ENCODE measurements around the gene EN2. TPM values are rescaled to one million over a fixed set of nuclear protein-coding genes. Genes with fewer than 3 reads are reported as not detected.

Gene EN2
- total and polyA plus RNA-seq, 2 of the 13 experiments (the other 11 are each of a cell fraction or from before 2014, with no cell fraction given), result not detected

DNA sequence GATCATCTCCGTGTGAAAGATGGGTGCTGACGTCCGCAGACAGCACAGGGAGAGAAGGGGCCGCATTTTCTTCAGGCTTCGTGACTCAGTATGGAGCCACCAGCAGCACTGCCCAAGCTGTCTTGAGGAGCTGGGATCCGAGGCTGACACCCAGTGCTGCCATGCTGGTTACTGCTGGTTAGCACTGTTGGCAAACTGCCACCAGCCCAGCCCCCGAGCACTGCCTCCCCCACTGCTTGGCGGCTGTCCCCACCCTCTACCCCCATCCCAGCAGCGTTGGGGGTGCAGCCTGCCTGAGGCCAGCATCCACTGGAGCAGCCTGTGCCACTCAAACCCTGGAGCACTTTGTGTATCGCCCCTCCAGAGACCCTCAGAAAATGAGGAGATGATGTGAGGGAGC, 35.8 kb upstream of the EN2 start:
- intact Hi-C loops (cut with micrococcal nuclease; ENCODE audit: unreplicated experiment), result no loop called here
- Histone ChIP-seq H3K27ac (ENCODE audit: extremely low read length, insufficient read depth, low read length) (no peak overlapping the region), H3K79me2 (ENCODE audit: insufficient read depth, low read length) (no peaks in the 10 kb centered on the region), H3K36me3 (replicated peaks in 1 of 2; ENCODE audit: control insufficient read depth in 1 of 2, insufficient read depth in 2 of 2, low read length in 2 of 2) (no peaks in the 10 kb centered on the region), H3K27me3 (ENCODE audit: control insufficient read depth in 1 of 2, insufficient read depth in 2 of 2, low read length in 2 of 2) (peaks cover 11 to 78% of the 10 kb centered on the region in 2 experiments; a peak in 4 of 5 replicates), H3K9me3 (ENCODE audit: low read length) (no peaks in the 10 kb centered on the region), H3K4me2 (ENCODE audit: low read depth, low read length) (no peak overlapping the region), H2AFZ (ENCODE audit: low read length) (no peak overlapping the region), H3K4me3 (replicated peaks in 1 of 3; ENCODE audit: insufficient read depth in 1 of 3, low read depth in 2 of 3, low read length in 3 of 3) (no peak overlapping the region), H3K9ac (ENCODE audit: insufficient read depth, low read depth, low read length) (no peak overlapping the region), H3K4me1 (ENCODE audit: insufficient read depth, low read length) (no peaks in the 10 kb centered on the region), H4K20me1 (ENCODE audit: insufficient read depth, low read length) (no peaks in the 10 kb centered on the region)
- 23% methylated on average over 5 of the region's 10 CpGs for WGBS (ENCODE audit: low lambda C conversion rate)
- FAIRE-seq (no peak), DNase-seq (ENCODE audit: low spot score) (no peak), ATAC-seq (no peak)
- ChIA-PET CTCF (ENCODE audit: low intra/inter-chr PET ratio, low total read pairs) (no interaction called here), POLR2A (no interaction called here)
- TF ChIP-seq ZNF280B (CRISPR knock-in tag; IDR thresholded peaks at IDR 0.05; ENCODE audit: borderline replicate concordance), result no peak
- no peak for TF ChIP-seq TERF1 (CRISPR knock-in tag; IDR thresholded peaks at IDR 0.05)
- TF ChIP-seq, protein P1, sequence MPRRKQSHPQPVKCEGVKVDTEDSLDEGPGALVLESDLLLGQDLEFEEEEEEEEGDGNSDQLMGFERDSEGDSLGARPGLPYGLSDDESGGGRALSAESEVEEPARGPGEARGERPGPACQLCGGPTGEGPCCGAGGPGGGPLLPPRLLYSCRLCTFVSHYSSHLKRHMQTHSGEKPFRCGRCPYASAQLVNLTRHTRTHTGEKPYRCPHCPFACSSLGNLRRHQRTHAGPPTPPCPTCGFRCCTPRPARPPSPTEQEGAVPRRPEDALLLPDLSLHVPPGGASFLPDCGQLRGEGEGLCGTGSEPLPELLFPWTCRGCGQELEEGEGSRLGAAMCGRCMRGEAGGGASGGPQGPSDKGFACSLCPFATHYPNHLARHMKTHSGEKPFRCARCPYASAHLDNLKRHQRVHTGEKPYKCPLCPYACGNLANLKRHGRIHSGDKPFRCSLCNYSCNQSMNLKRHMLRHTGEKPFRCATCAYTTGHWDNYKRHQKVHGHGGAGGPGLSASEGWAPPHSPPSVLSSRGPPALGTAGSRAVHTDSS (CRISPR knock-in tag; conservative IDR thresholded peaks at IDR 0.05), result no peak
- no peak for TF ChIP-seq GABPB1 (CRISPR knock-in tag; IDR thresholded peaks at IDR 0.05)
- TF ChIP-seq, protein P2, sequence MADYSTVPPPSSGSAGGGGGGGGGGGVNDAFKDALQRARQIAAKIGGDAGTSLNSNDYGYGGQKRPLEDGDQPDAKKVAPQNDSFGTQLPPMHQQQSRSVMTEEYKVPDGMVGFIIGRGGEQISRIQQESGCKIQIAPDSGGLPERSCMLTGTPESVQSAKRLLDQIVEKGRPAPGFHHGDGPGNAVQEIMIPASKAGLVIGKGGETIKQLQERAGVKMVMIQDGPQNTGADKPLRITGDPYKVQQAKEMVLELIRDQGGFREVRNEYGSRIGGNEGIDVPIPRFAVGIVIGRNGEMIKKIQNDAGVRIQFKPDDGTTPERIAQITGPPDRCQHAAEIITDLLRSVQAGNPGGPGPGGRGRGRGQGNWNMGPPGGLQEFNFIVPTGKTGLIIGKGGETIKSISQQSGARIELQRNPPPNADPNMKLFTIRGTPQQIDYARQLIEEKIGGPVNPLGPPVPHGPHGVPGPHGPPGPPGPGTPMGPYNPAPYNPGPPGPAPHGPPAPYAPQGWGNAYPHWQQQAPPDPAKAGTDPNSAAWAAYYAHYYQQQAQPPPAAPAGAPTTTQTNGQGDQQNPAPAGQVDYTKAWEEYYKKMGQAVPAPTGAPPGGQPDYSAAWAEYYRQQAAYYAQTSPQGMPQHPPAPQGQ (CRISPR knock-in tag; IDR thresholded peaks at IDR 0.05; ENCODE audit: borderline replicate concordance), result no peak
- TF ChIP-seq ZNF256 (CRISPR knock-in tag; conservative IDR thresholded peaks at IDR 0.05), result no peak
- no peak for TF ChIP-seq ELF3 (CRISPR knock-in tag; IDR thresholded peaks at IDR 0.05)
- no peak for TF ChIP-seq ZNF441 (CRISPR knock-in tag; IDR thresholded peaks at IDR 0.05; ENCODE audit: borderline replicate concordance)
- TF ChIP-seq ZNF883 (CRISPR knock-in tag; IDR thresholded peaks at IDR 0.05; ENCODE audit: not compliant biosample characterization), result no peak
- TF ChIP-seq ZNF570 (CRISPR knock-in tag; IDR thresholded peaks at IDR 0.05; ENCODE audit: borderline replicate concordance), result no peak
- TF ChIP-seq, protein P3, sequence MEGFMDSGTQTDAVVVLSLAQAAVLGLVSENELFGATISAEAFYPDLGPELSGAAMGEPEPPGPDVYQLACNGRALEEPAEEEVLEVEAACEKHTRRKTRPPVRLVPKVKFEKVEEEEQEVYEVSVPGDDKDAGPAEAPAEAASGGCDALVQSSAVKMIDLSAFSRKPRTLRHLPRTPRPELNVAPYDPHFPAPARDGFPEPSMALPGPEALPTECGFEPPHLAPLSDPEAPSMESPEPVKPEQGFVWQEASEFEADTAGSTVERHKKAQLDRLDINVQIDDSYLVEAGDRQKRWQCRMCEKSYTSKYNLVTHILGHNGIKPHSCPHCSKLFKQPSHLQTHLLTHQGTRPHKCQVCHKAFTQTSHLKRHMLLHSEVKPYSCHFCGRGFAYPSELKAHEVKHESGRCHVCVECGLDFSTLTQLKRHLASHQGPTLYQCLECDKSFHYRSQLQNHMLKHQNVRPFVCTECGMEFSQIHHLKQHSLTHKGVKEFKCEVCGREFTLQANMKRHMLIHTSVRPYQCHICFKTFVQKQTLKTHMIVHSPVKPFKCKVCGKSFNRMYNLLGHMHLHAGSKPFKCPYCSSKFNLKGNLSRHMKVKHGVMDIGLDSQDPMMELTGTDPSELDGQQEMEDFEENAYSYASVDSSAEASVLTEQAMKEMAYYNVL (CRISPR knock-in tag; IDR thresholded peaks at IDR 0.05; ENCODE audit: borderline replicate concordance), result no peak
- no peak for TF ChIP-seq ZNF136 (CRISPR knock-in tag; IDR thresholded peaks at IDR 0.05; ENCODE audit: low read depth)
- TF ChIP-seq FOXM1 (CRISPR knock-in tag; IDR thresholded peaks at IDR 0.05), result no peak
- BruUV-seq (replicated peaks), result no TSS peak
- in situ Hi-C loops (cut with HindIII; ENCODE audit: extremely low pct_ligation_motif_present, low pct_unique_long_range_greater_than_20kb), result no loop called here

Data from HepG2 (cell line).